Keratinocyte (primary cell): Measurements from ENCODE around the gene ISYNA1. TPM values are rescaled to one million over a fixed set of nuclear protein-coding genes. Genes with fewer than 3 reads are reported as not detected.

Source experiments
- DNase-seq: peaks from one replicate; pipeline ENCODE4 v3.0.0-alpha.2; 2011; ENCODE audit warnings: low read depth, missing footprints, low spot score
- FAIRE-seq: peaks from 2 replicates; lab custom pipeline; 2011; peaks lifted over from hg19 to GRCh38; lab: Jason Lieb, UNC
- H2AFZ ChIP-seq: 2 replicates; pipeline ENCODE4 v1.6.0; 2012; ENCODE audit warnings: low read length, control low read depth, inconsistent platforms; ENCODE audit not compliant: control insufficient read depth
- H3K27ac ChIP-seq: 2 replicates; pipeline ENCODE4 v1.5.1; 2011; ENCODE audit warnings: low read length; ENCODE audit not compliant: control insufficient read depth, insufficient read depth
- H3K27me3 ChIP-seq: 3 replicates; pipeline ENCODE4 v1.6.0; 2011; ENCODE audit warnings: low read length; ENCODE audit not compliant: control insufficient read depth, insufficient read depth; ENCODE audit errors: extremely low read depth
- H3K36me3 ChIP-seq, 2 experiments: 2 replicates in 1 of 2; 3 replicates in 1 of 2; pipeline ENCODE4 v1.5.1; 2011; ENCODE audit warnings: low read length in 2 of 2, mild to moderate bottlenecking in 1 of 2; ENCODE audit not compliant: control insufficient read depth in 2 of 2, insufficient read depth in 2 of 2; ENCODE audit errors: extremely low read depth in 1 of 2
- H3K4me1 ChIP-seq: 3 replicates; pipeline ENCODE4 v1.5.1; 2011; ENCODE audit warnings: low read length; ENCODE audit not compliant: control insufficient read depth, insufficient read depth; ENCODE audit errors: extremely low read depth
- H3K4me2 ChIP-seq: 3 replicates; pipeline ENCODE4 v1.6.0; 2011; ENCODE audit warnings: low read depth, low read length; ENCODE audit not compliant: control insufficient read depth, insufficient read depth; ENCODE audit errors: extremely low read depth
- H3K4me3 ChIP-seq, 3 experiments: fragments of 200-600 bp in 1 of 3; sonication (generic) in 1 of 3; 2 replicates in 2 of 3; 3 replicates in 1 of 3; pipeline ENCODE4 v1.5.1; 2011 to 2016; ENCODE audit warnings: low read length in 3 of 3, mild to moderate bottlenecking in 3 of 3, control low read depth in 2 of 3, inconsistent platforms in 1 of 3, low read depth in 1 of 3, mixed read lengths in 1 of 3, mixed run types in 1 of 3, moderate library complexity in 1 of 3; ENCODE audit not compliant: control insufficient read depth in 2 of 3, insufficient read depth in 2 of 3; ENCODE audit errors: extremely low read depth in 1 of 3
- H3K79me2 ChIP-seq: 2 replicates; pipeline ENCODE4 v1.6.0; 2012; ENCODE audit warnings: low read length; ENCODE audit not compliant: control insufficient read depth, insufficient read depth
- H3K9ac ChIP-seq: 3 replicates; pipeline ENCODE4 v1.6.0; 2011; ENCODE audit warnings: low read length; ENCODE audit not compliant: control insufficient read depth, insufficient read depth; ENCODE audit errors: extremely low read depth
- H3K9me1 ChIP-seq: 3 replicates; pipeline ENCODE4 v1.6.0; 2011; ENCODE audit warnings: low read length; ENCODE audit not compliant: control insufficient read depth, insufficient read depth; ENCODE audit errors: extremely low read depth
- H3K9me3 ChIP-seq: 2 replicates; pipeline ENCODE4 v1.5.1; 2012; ENCODE audit warnings: low read depth, low read length; ENCODE audit not compliant: control insufficient read depth
- H4K20me1 ChIP-seq: 3 replicates; pipeline ENCODE4 v1.6.0; 2011; ENCODE audit warnings: low read length; ENCODE audit not compliant: control insufficient read depth, insufficient read depth; ENCODE audit errors: extremely low read depth
- CTCF ChIP-seq, 3 experiments: IDR thresholded peaks in 1 of 3; conservative IDR thresholded peaks in 1 of 3; optimal IDR thresholded peaks in 1 of 3; 2 replicates in 2 of 3; 3 replicates in 1 of 3; pipeline versions ENCODE3 to v1.5.1; 2011; ENCODE audit warnings: low read length in 3 of 3, mild to moderate bottlenecking in 3 of 3, moderate library complexity in 2 of 3, control low read depth in 1 of 3, inconsistent platforms in 1 of 3; ENCODE audit not compliant: insufficient read depth in 2 of 3; ENCODE audit errors: extremely low read depth in 1 of 3
- EZH2 ChIP-seq: IDR thresholded peaks from one replicate; pipeline ENCODE4 v1.6.1; 2012; ENCODE audit warnings: inconsistent platforms, mild to moderate bottlenecking, low read length, moderate library complexity
- dilution Hi-C: fragments of 300-500 bp; cut with MboI; formaldehyde crosslinking; loops from one replicate; pipeline ENCODE4 v1.7.0; 2020; ENCODE audit warnings: low sequenced_read_pairs; ENCODE audit not compliant: extremely low pct_ligation_motif_present
- polyA plus RNA-seq, 5 experiments: library from polyadenylated mRNA; depleted of rRNA in 3 of 5; stranded (reverse) in 3 of 5; stranded (forward) in 1 of 5; unstranded in 1 of 5; fragments of >200 nt; gene quantifications; 1 replicate in 1 of 5; 2 replicates in 3 of 5; 3 replicates in 1 of 5; pipeline versions ENCODE4 v1.2.1 to v1.2.3, GENCODE V29; 2011 to 2012; ENCODE audit warnings: missing spikeins in 2 of 5, low read depth in 1 of 5, low replicate concordance in 1 of 5

The ISYNA1 gene
- polyA plus RNA-seq, 1 donor (not counting 4 experiments of a cell fraction or from before 2014, with no cell fraction given), result 3.5 TPM

DNA sequence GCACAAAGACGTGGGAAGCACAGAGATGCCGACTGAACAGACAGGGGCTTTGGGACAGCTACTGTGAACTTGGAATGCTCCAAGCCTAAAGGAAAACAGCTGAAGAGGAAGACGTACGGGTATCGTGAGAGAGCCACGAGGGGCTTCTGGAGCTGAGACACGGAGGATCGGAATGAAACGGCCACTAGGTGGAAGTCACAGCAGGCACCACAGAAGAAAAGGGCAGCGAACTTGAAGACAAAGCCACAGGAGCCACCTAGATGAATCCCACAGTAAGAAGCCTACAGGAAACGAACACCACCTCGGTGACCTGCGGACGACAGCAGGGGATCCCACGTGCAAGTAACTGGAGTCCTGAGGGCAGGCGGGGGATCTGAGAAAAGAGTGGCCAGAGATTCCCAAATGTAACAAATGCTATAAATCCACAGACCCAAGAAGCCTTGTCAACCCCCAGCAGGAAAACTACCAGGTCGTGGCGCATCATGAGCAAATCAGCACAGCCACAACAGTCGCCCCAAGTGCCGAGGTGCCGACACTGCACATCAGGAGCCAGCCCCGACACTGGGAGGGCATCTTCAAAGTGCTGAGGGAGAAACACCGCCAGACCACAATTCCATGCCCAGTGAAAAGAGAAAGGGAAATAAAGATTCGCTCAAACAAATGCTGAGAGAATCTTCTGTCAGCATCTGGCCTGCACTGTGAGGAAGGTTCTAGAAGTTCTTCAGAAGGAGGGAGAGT, 39.3 kb upstream of the ISYNA1 start:
- H3K36me3 ChIP-seq, result peaks cover 5 to 7% of the 10 kb centered on the region in 2 experiments
- no peak for DNase-seq
- H3K9ac ChIP-seq, result no peak overlapping the region
- FAIRE-seq, result no peak
- peaks cover 28% of the 10 kb centered on the region for H3K4me1 ChIP-seq
- no peaks in the 10 kb centered on the region for H3K9me3 ChIP-seq
- H3K4me2 ChIP-seq, result no peak overlapping the region
- no peak overlapping the region for H2AFZ ChIP-seq
- H4K20me1 ChIP-seq, result peaks cover 7% of the 10 kb centered on the region
- H3K9me1 ChIP-seq, result no peaks in the 10 kb centered on the region
- no peaks in the 10 kb centered on the region for H3K27me3 ChIP-seq
- dilution Hi-C loops, result no loop called here
- no peak overlapping the region for H3K27ac ChIP-seq
- peaks cover 87% of the 10 kb centered on the region for H3K79me2 ChIP-seq
- no peak overlapping the region for H3K4me3 ChIP-seq
- no peak for TF ChIP-seq EZH2

- Histone ChIP-seq H4K20me1 (peaks cover 7% of the 10 kb centered on the region), H3K9me1 (no peaks in the 10 kb centered on the region), H3K9me3 (no peaks in the 10 kb centered on the region), H2AFZ (no peak overlapping the region), H3K4me2 (no peak overlapping the region), H3K4me3 (no peak overlapping the region), H3K9ac (no peak overlapping the region), H3K4me1 (peaks cover 28% of the 10 kb centered on the region), H3K27ac (no peak overlapping the region), H3K36me3 (peaks cover 5 to 7% of the 10 kb centered on the region in 2 experiments), H3K79me2 (peaks cover 82% of the 10 kb centered on the region), H3K27me3 (no peaks in the 10 kb centered on the region)
- DNase-seq (no peak), FAIRE-seq (no peak)
- dilution Hi-C loops, result no loop called here
- TF ChIP-seq EZH2 (no peak), CTCF (optimal IDR thresholded peaks at IDR 0.05 in 1 of 3, IDR thresholded peaks at IDR 0.05 in 1 of 3, conservative IDR thresholded peaks at IDR 0.05 in 1 of 3; ENCODE audit: extremely low read depth in 1 of 3, insufficient read depth in 2 of 3, low read length in 3 of 3) (no peak)
Observed at GRCh38 chr19:18476507-18477041, 38.6 kb upstream of the ISYNA1 start.
